Loucy (cell line): ENCODE results near the gene LRRTM4.

Experiments used
- CTCF ChIP-seq: fragments of 200-600 bp; sonication (generic); conservative IDR thresholded peaks from 2 replicates; pipeline ENCODE4 v1.5.1; 2014; ENCODE audit warnings: mild to moderate bottlenecking, antibody characterized with exemption, low read length
- EZH2phosphoT487 ChIP-seq: fragments of 200-600 bp; IDR thresholded peaks from 2 replicates; pipeline ENCODE4 v1.6.1; 2018; ENCODE audit warnings: antibody characterized with exemption, mild to moderate bottlenecking, moderate library complexity, borderline replicate concordance

DNA sequence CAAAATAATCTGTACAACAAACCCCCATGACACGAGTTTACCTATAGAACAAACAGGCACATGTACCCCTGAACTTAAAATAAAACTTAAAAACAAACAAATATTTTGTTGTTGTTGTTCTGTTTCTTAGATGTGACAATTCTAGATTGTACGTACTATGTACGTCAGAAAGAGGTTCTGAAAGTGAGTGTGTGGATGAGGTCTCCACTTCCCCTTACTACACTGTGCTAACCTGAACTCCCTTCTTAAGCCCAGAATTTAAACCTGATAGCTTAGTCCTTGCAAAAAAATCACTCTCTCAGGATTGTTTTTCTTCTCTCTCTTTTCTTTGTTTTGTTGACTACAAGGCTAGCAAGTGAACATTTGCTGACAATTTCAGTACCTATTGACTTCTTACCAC lies 581.6 kb downstream of the LRRTM4 start:
- TF ChIP-seq CTCF (no peak), EZH2phosphoT487 (no peak)
